DND-41 (cell line): Measurements from ENCODE around the gene OR56A3.

Experiments
- ATAC-seq: fragments of 200-7000 bp; cut with Tn5 transposase; 3 replicates; pipeline ENCODE4 v1.9.1; 2021; ENCODE audit warnings: low read depth; ENCODE audit not compliant: insufficient read depth
- DNase-seq: peaks from one replicate; pipeline ENCODE4 v3.0.0-alpha.2; 2020
- H2AFZ ChIP-seq: 2 replicates; pipeline ENCODE4 v1.6.0; 2012; ENCODE audit warnings: low read depth, low read length
- H3K27ac ChIP-seq: 2 replicates; pipeline ENCODE4 v1.5.1; 2012; ENCODE audit warnings: low read length, inconsistent platforms
- H3K27me3 ChIP-seq: fragments of 200-600 bp; sonication (generic); 2 replicates; pipeline ENCODE4 v1.6.0; 2012; ENCODE audit warnings: low read length, mild to moderate bottlenecking, inconsistent platforms; ENCODE audit not compliant: insufficient read depth, poor library complexity
- H3K36me3 ChIP-seq: 2 replicates; pipeline ENCODE4 v1.5.1; 2012; ENCODE audit warnings: low read length, inconsistent platforms; ENCODE audit not compliant: insufficient read depth
- H3K4me1 ChIP-seq: 2 replicates; pipeline ENCODE4 v1.5.1; 2012; ENCODE audit warnings: mild to moderate bottlenecking, low read length; ENCODE audit not compliant: insufficient read depth
- H3K4me2 ChIP-seq: 2 replicates; pipeline ENCODE4 v1.6.0; 2012; ENCODE audit warnings: mild to moderate bottlenecking, moderate library complexity, low read length, inconsistent platforms; ENCODE audit not compliant: insufficient read depth
- H3K4me3 ChIP-seq, 2 experiments: fragments of 200-600 bp in 1 of 2; shearing (Covaris generic) in 1 of 2; 2 replicates each; pipeline ENCODE4 v1.5.1; 2012 to 2016; ENCODE audit warnings: inconsistent platforms in 2 of 2, low read length in 2 of 2, mild to moderate bottlenecking in 2 of 2, low read depth in 1 of 2, moderate library complexity in 1 of 2
- H3K79me2 ChIP-seq: 2 replicates; pipeline ENCODE4 v1.6.0; 2012; ENCODE audit warnings: low read length, inconsistent platforms; ENCODE audit not compliant: insufficient read depth
- H3K9ac ChIP-seq: 2 replicates; pipeline ENCODE4 v1.6.0; 2012; ENCODE audit warnings: low read depth, mild to moderate bottlenecking, inconsistent platforms, low read length, moderate library complexity
- H3K9me3 ChIP-seq: 2 replicates; pipeline ENCODE4 v1.5.1; 2012; ENCODE audit warnings: low read length, moderate library complexity, mild to moderate bottlenecking, inconsistent platforms; ENCODE audit not compliant: insufficient read depth, severe bottlenecking
- H4K20me1 ChIP-seq: 2 replicates; pipeline ENCODE4 v1.6.0; 2012; ENCODE audit warnings: low read length; ENCODE audit not compliant: insufficient read depth
- EZH2 ChIP-seq: IDR thresholded peaks from 3 replicates; pipeline ENCODE4 v1.6.1; 2012; ENCODE audit warnings: borderline replicate concordance, low read depth, mild to moderate bottlenecking, moderate library complexity, low read length, inconsistent platforms; ENCODE audit not compliant: severe bottlenecking
- TF ChIP-seq, protein P1 (sequence below): IDR thresholded peaks from 2 replicates; pipeline ENCODE4 v1.5.1; 2012; ENCODE audit warnings: borderline replicate concordance, low read length, moderate library complexity, mild to moderate bottlenecking; ENCODE audit not compliant: poor library complexity, severe bottlenecking; ENCODE audit errors: extremely low read depth

OR56A3 gene

DNA sequence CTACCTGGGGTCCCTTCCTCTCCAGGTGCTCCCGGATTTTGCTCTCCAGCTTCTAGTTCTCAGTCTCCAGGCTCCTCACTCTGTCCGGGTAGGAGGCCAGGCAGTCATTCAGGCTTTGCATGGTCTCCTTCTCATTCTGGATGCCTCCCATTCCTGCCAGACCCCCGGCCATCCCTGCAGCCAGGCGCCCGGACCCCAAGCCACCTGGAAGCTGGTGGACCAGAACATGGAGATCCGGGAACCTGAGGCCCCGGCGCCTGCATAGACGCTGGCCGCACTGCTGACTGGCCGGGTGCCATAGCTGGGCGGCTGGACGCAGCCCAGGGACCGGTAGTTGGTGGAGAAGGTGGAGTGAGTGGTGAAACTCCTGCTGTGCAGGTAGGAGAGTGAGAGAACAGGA is 52.7 kb downstream of the OR56A3 start:
- H3K9ac ChIP-seq: no peak overlapping the region
- no peak overlapping the region for H2AFZ ChIP-seq
- H3K27ac ChIP-seq: no peak overlapping the region
- H3K4me2 ChIP-seq: no peak overlapping the region
- H3K4me3 ChIP-seq: no peak overlapping the region
- no peak for ATAC-seq
- H3K36me3 ChIP-seq: no peaks in the 10 kb centered on the region
- no peaks in the 10 kb centered on the region for H3K9me3 ChIP-seq
- no peaks in the 10 kb centered on the region for H3K4me1 ChIP-seq
- DNase-seq: no peak
- H3K79me2 ChIP-seq: no peaks in the 10 kb centered on the region
- H4K20me1 ChIP-seq: no peaks in the 10 kb centered on the region
- TF ChIP-seq, protein P1, sequence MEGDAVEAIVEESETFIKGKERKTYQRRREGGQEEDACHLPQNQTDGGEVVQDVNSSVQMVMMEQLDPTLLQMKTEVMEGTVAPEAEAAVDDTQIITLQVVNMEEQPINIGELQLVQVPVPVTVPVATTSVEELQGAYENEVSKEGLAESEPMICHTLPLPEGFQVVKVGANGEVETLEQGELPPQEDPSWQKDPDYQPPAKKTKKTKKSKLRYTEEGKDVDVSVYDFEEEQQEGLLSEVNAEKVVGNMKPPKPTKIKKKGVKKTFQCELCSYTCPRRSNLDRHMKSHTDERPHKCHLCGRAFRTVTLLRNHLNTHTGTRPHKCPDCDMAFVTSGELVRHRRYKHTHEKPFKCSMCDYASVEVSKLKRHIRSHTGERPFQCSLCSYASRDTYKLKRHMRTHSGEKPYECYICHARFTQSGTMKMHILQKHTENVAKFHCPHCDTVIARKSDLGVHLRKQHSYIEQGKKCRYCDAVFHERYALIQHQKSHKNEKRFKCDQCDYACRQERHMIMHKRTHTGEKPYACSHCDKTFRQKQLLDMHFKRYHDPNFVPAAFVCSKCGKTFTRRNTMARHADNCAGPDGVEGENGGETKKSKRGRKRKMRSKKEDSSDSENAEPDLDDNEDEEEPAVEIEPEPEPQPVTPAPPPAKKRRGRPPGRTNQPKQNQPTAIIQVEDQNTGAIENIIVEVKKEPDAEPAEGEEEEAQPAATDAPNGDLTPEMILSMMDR: no peak
- TF ChIP-seq EZH2: no peak
- peaks cover 8% of the 10 kb centered on the region for H3K27me3 ChIP-seq
